IMR-90 (cell line): Measurements from ENCODE around the gene CRISPLD2. TPM values are rescaled to one million over a fixed set of nuclear protein-coding genes. Genes with fewer than 3 reads are reported as not detected.
A peak's percentile ranks its signal among the peaks of the same experiment; 100 is the strongest.

Experiments
- ATAC-seq: fragments of 200-7000 bp; cut with Tn5 transposase; 2 replicates; pipeline ENCODE4 v1.9.1; 2020; ENCODE audit warnings: low read depth, mild to moderate bottlenecking, moderate library complexity
- BruUV-seq: library from RNA; stranded (reverse); fragments of 400-500 nt; replicated peaks from 2 replicates; lab custom pipeline; 2021; lab: Mats Ljungman, UMichigan
- CTCF ChIA-PET: fragments of 300-600 bp; formaldehyde crosslinking; extraction: SDS; loops from one replicate; lab custom pipeline; 2021; ENCODE audit warnings: antibody characterized with exemption; lab: Yijun Ruan, JAX
- POLR2A ChIA-PET: fragments of 300-600 bp; sonication (Branson Sonifier 250); formaldehyde crosslinking; loops from one replicate; lab custom pipeline; 2022; ENCODE audit warnings: antibody characterized with exemption; ENCODE audit not compliant: unreplicated experiment; lab: Charles Lee
- DNase-seq: peaks from one replicate; pipeline ENCODE4 v3.0.0; 2013
- H2AFZ ChIP-seq: replicated peaks from 2 replicates; pipeline ENCODE3; 2013; ENCODE audit warnings: low read length, mild to moderate bottlenecking; ENCODE audit not compliant: poor library complexity
- H2AK5ac ChIP-seq: 2 replicates; pipeline ENCODE4 v1.6.1; 2013; ENCODE audit warnings: low read depth, low read length, inconsistent platforms
- H2AK9ac ChIP-seq: replicated peaks from 2 replicates; pipeline ENCODE3; 2013; ENCODE audit warnings: mild to moderate bottlenecking, low read depth, low read length, moderate library complexity; ENCODE audit not compliant: poor library complexity
- H2BK120ac ChIP-seq: 2 replicates; pipeline ENCODE4 v1.6.1; 2013; ENCODE audit warnings: low read depth, low read length, inconsistent platforms
- H2BK15ac ChIP-seq: 3 replicates; pipeline ENCODE4 v1.6.1; 2013; ENCODE audit warnings: low read depth, low read length, inconsistent platforms
- H2BK20ac ChIP-seq: 2 replicates; pipeline ENCODE4 v1.6.1; 2013; ENCODE audit warnings: low read depth, mild to moderate bottlenecking, inconsistent platforms, low read length, moderate library complexity
- H2BK5ac ChIP-seq: 2 replicates; pipeline ENCODE4 v1.6.1; 2013; ENCODE audit warnings: mild to moderate bottlenecking, low read depth, low read length, inconsistent platforms; ENCODE audit not compliant: poor library complexity, severe bottlenecking
- H3K14ac ChIP-seq: replicated peaks from 2 replicates; pipeline ENCODE4 v1.6.1; 2013; ENCODE audit warnings: low read depth, low read length, inconsistent platforms
- H3K18ac ChIP-seq: 2 replicates; pipeline ENCODE4 v1.6.1; 2013; ENCODE audit warnings: low read depth, low read length, control low read depth
- H3K23ac ChIP-seq: 2 replicates; pipeline ENCODE4 v1.6.1; 2013; ENCODE audit warnings: low read depth, low read length, inconsistent platforms
- H3K27ac ChIP-seq: 2 replicates; pipeline ENCODE4 v1.5.1; 2013; ENCODE audit warnings: mild to moderate bottlenecking, control low read depth, low read length; ENCODE audit not compliant: insufficient read depth
- H3K27me3 ChIP-seq: 2 replicates; pipeline ENCODE4 v1.6.1; 2013; ENCODE audit warnings: low read length; ENCODE audit not compliant: control insufficient read depth, insufficient read depth
- H3K36me3 ChIP-seq: 2 replicates; pipeline ENCODE4 v1.6.1; 2013; ENCODE audit warnings: low read length, mixed read lengths; ENCODE audit not compliant: control insufficient read depth, insufficient read depth
- H3K4ac ChIP-seq: 2 replicates; pipeline ENCODE4 v1.6.1; 2013; ENCODE audit warnings: low read depth, low read length, inconsistent platforms
- H3K4me1 ChIP-seq: 2 replicates; pipeline ENCODE4 v1.6.1; 2013; ENCODE audit warnings: low read length, mixed read lengths; ENCODE audit not compliant: control insufficient read depth, insufficient read depth
- H3K4me2 ChIP-seq: 2 replicates; pipeline ENCODE4 v1.6.1; 2013; ENCODE audit warnings: low read depth, mild to moderate bottlenecking, control low read depth, low read length, moderate library complexity
- H3K4me3 ChIP-seq: 2 replicates; pipeline ENCODE4 v1.5.1; 2013; ENCODE audit warnings: low read depth, mild to moderate bottlenecking, control low read depth, low read length, moderate library complexity; ENCODE audit not compliant: insufficient read depth
- H3K56ac ChIP-seq: 2 replicates; pipeline ENCODE4 v1.6.1; 2013; ENCODE audit warnings: low read length, inconsistent platforms; ENCODE audit not compliant: insufficient read depth; ENCODE audit errors: extremely low read depth
- H3K79me1 ChIP-seq, 2 experiments: 2 replicates each; pipeline ENCODE4 v1.6.1; 2013; ENCODE audit warnings: low read length in 2 of 2, inconsistent platforms in 1 of 2, low read depth in 1 of 2
- H3K9ac ChIP-seq: 2 replicates; pipeline ENCODE4 v1.6.1; 2013; ENCODE audit warnings: low read depth, low read length, control low read depth
- H3K9me1 ChIP-seq: 2 replicates; pipeline ENCODE4 v1.6.1; 2013; ENCODE audit warnings: low read length, inconsistent platforms; ENCODE audit not compliant: insufficient read depth
- H3K9me3 ChIP-seq: 2 replicates; pipeline ENCODE4 v1.6.1; 2013; ENCODE audit warnings: low read length; ENCODE audit not compliant: control insufficient read depth, insufficient read depth
- H4K20me1 ChIP-seq: 2 replicates; pipeline ENCODE4 v1.6.1; 2013; ENCODE audit warnings: low read length, inconsistent platforms; ENCODE audit not compliant: insufficient read depth
- H4K5ac ChIP-seq: 2 replicates; pipeline ENCODE4 v1.6.1; 2013; ENCODE audit warnings: mild to moderate bottlenecking, low read depth, low read length, control low read depth
- H4K8ac ChIP-seq, 2 experiments: 2 replicates each; pipeline ENCODE4 v1.6.1; 2013; ENCODE audit warnings: low read depth in 2 of 2, low read length in 2 of 2, control low read depth in 1 of 2, inconsistent platforms in 1 of 2
- H4K91ac ChIP-seq: 2 replicates; pipeline ENCODE4 v1.6.1; 2013; ENCODE audit warnings: low read depth, low read length, inconsistent platforms; ENCODE audit not compliant: insufficient read depth
- CEBPB ChIP-seq: IDR thresholded peaks from 2 replicates; pipeline ENCODE4 v1.6.1; 2012; ENCODE audit warnings: low read depth, low read length, improper control_type of control experiment
- CHD1 ChIP-seq: IDR thresholded peaks from 2 replicates; pipeline ENCODE4 v1.6.1; 2012; ENCODE audit warnings: low read depth, low read length, improper control_type of control experiment
- ELK1 ChIP-seq: fragments of 150-350 bp; IDR thresholded peaks from 2 replicates; pipeline ENCODE4 v1.6.1; 2016; ENCODE audit warnings: low read depth, mild to moderate bottlenecking, low read length, moderate library complexity, borderline replicate concordance
- MAFK ChIP-seq: IDR thresholded peaks from 2 replicates; pipeline ENCODE4 v1.6.1; 2012; ENCODE audit warnings: low read depth, low read length, improper control_type of control experiment
- MAZ ChIP-seq: IDR thresholded peaks from 2 replicates; pipeline ENCODE4 v1.6.1; 2012; ENCODE audit warnings: low read depth, mild to moderate bottlenecking, low read length, improper control_type of control experiment, moderate library complexity, borderline replicate concordance
- NFE2L2 ChIP-seq: fragments of 150-350 bp; IDR thresholded peaks from 2 replicates; pipeline ENCODE4 v1.6.1; 2016; ENCODE audit warnings: low read depth, mild to moderate bottlenecking, low read length
- POLR2A ChIP-seq: IDR thresholded peaks from 2 replicates; pipeline ENCODE4 v1.6.1; 2012; ENCODE audit warnings: mild to moderate bottlenecking, low read depth, low read length
- RAD21 ChIP-seq: IDR thresholded peaks from 2 replicates; pipeline ENCODE4 v1.6.1; 2012; ENCODE audit warnings: low read length, improper control_type of control experiment
- RCOR1 ChIP-seq: IDR thresholded peaks from 2 replicates; pipeline ENCODE4 v1.6.1; 2012; ENCODE audit warnings: mild to moderate bottlenecking, low read length, improper control_type of control experiment; ENCODE audit not compliant: insufficient replicate concordance
- SMC3 ChIP-seq: fragments of 150-350 bp; IDR thresholded peaks from 2 replicates; pipeline ENCODE4 v1.6.1; 2016; ENCODE audit warnings: low read depth, mild to moderate bottlenecking, antibody characterized with exemption, low read length, moderate library complexity
- USF2 ChIP-seq: fragments of 150-350 bp; IDR thresholded peaks from 2 replicates; pipeline ENCODE4 v1.6.1; 2017; ENCODE audit warnings: mild to moderate bottlenecking, antibody characterized with exemption, low read length, low read depth
- WGBS, 2 experiments: methylation state at CpG; one replicate each; pipeline versions ENCODE4 v1.1.5 to v1.1.7; 2013; ENCODE audit warnings: missing lambda C conversion rate in 2 of 2; ENCODE audit not compliant: insufficient read length in 1 of 2; ENCODE audit errors: extremely low coverage in 2 of 2; 5-methylcytosine and 5-hydroxymethylcytosine counted together
- dilution Hi-C: fragments of 300-500 bp; cut with HindIII; formaldehyde crosslinking; loops from one replicate; pipeline ENCODE4 v1.14.3; 2018; ENCODE audit warnings: low sequenced_read_pairs; ENCODE audit not compliant: unreplicated experiment
- in situ Hi-C: fragments of 300-500 bp; cut with MboI; formaldehyde crosslinking; loops from 3 replicates; pipeline ENCODE4 v1.14.3; 2019; ENCODE audit warnings: low sequenced_read_pairs, inconsistent platforms, mixed read lengths
- intact Hi-C: fragments of 100-400 bp; cut with micrococcal nuclease; formaldehyde crosslinking; loops from 2 replicates; pipeline ENCODE4 v1.10.0; 2022
- polyA plus RNA-seq, 3 experiments: library from polyadenylated mRNA; depleted of rRNA; stranded (reverse); fragments of >200 nt; gene quantifications; 2 replicates each; pipeline ENCODE4 v1.2.3, GENCODE V29; 2012; ENCODE audit warnings: low replicate concordance in 1 of 3
- total RNA-seq: library from RNA; depleted of rRNA; stranded (reverse); fragments of >200 nt; gene quantifications from 2 replicates; pipeline ENCODE4 v1.2.3, GENCODE V29; 2012

CRISPLD2 gene
- total and polyA plus RNA-seq, 2 of the 4 experiments (the other 2 are of a cell fraction) = 23.1 to 37.5 TPM

GRCh38 chr16:84820771-84821170 is 986 bp downstream of the CRISPLD2 start:
- Histone ChIP-seq H4K5ac (no peak overlapping the region), H2AK5ac (peak overlapping the region; percentile 92), H3K79me1 (peaks cover 29 to 49% of the 10 kb centered on the region in 2 experiments; a peak in 3 of 4 replicates), H3K14ac (peak overlapping the region; percentile 48), H3K27ac (no peak overlapping the region; the same call in 1 of the 2 replicates), H3K23ac (peak overlapping the region; percentile 50), H2BK120ac (peak overlapping the region; percentile 45; the same call in 1 of the 2 replicates), H4K8ac (no peak overlapping the region), H3K56ac (0 out of 2 replicates have a peak overlapping the region, but pooled peaks have one; percentile 18), H3K4me1 (peaks cover 26% of the 10 kb centered on the region), H2BK20ac (no peak overlapping the region), H3K9me3 (no peaks in the 10 kb centered on the region), H3K27me3 (no peaks in the 10 kb centered on the region), H3K9ac (peak overlapping the region; percentile 61), H4K20me1 (peaks cover 30% of the 10 kb centered on the region), H4K91ac (peak overlapping the region; percentile 19; the same call in 1 of the 2 replicates), H2BK5ac (no peak overlapping the region), H3K4ac (peak overlapping the region; percentile 51), H2AK9ac (peak overlapping the region; percentile 90), H3K4me3 (peak overlapping the region; percentile 52), H3K9me1 (peaks cover 15% of the 10 kb centered on the region), H2BK15ac (no peak overlapping the region), H3K18ac (no peak overlapping the region), H3K4me2 (peak overlapping the region; percentile 75), H3K36me3 (peaks cover 3% of the 10 kb centered on the region; the same call in 1 of the 2 replicates), H2AFZ (peak overlapping the region; percentile 92)
- no peak for TF ChIP-seq CEBPB
- no peak for TF ChIP-seq ELK1
- TF ChIP-seq CHD1 = no peak
- no peak for TF ChIP-seq MAFK
- TF ChIP-seq RAD21 = no peak
- TF ChIP-seq POLR2A = no peak; the same call in 1 of the 2 replicates
- TF ChIP-seq USF2 = no peak
- TF ChIP-seq NFE2L2 = no peak
- TF ChIP-seq RCOR1 = no peak
- TF ChIP-seq SMC3 = no peak
- no peak for TF ChIP-seq MAZ
- DNase-seq = no peak
- WGBS, 2 experiments = 74% methylated on average over 7 of the region's 12 CpGs; no CpG with 5 or more reads in 1 of the 2 experiments
- dilution Hi-C loops = no loop called here
- intact Hi-C loops = loop anchor here (10.0 kb wide), 1 partner anchor 196 kb away; no protein-coding TSS in a partner anchor
- BruUV-seq = no TSS peak
- CTCF ChIA-PET = no interaction called here
- in situ Hi-C loops = no loop called here
- ATAC-seq = no peak
- POLR2A ChIA-PET = interaction anchor here (0.6 to 1.8 kb wide), 4 partner anchors 12 to 66 kb away, joined by 3 to 14 read pairs (median 4); no protein-coding TSS in a partner anchor
